GM18526 (cell line): ENCODE data around the gene CAPNS2.

Experiments used
- POLR2A ChIP-seq: IDR thresholded peaks from 3 replicates; pipeline ENCODE4 v1.6.1; 2011; ENCODE audit not compliant: insufficient read length; ENCODE audit errors: extremely low read depth

Gene CAPNS2

DNA sequence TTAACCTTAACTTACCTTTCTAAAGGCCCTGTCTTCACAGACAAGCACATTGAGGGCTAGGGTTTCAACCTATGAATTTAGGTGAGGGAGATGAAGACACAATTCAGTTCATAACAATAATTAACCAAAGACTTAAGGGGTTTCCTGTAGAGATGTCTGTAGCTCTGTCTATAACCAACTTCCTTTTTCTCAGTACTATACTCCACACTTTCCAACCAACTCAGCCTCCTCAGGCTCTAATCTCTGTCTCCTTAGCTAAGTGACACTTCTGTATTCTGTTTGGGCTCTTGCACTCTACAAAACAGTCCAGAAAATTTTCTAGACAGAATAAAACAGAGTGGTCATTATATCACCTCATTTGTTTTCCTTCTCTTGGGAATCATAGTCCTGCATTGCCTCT lies 25.8 kb downstream of the CAPNS2 start:
- no peak for TF ChIP-seq POLR2A

DNA sequence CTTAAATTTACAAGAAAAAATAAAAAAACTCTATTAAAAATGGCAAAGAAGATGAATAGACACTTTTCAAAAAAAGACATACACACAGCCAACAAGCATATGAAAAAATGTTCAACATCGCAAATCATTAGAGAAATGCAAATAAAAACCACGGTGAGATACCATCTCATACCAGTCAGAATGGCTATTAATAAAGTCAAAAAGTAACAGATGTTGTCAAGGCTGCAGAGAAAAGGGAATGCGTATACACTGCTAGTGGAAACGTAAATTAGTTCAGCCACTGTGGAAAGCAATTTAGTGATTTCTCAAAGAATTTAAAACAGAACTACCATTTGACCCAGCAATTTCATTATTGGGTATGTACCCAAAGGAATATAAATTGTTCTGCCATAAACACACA lies 31.4 kb downstream of the CAPNS2 start:
- TF ChIP-seq POLR2A: no peak

DNA sequence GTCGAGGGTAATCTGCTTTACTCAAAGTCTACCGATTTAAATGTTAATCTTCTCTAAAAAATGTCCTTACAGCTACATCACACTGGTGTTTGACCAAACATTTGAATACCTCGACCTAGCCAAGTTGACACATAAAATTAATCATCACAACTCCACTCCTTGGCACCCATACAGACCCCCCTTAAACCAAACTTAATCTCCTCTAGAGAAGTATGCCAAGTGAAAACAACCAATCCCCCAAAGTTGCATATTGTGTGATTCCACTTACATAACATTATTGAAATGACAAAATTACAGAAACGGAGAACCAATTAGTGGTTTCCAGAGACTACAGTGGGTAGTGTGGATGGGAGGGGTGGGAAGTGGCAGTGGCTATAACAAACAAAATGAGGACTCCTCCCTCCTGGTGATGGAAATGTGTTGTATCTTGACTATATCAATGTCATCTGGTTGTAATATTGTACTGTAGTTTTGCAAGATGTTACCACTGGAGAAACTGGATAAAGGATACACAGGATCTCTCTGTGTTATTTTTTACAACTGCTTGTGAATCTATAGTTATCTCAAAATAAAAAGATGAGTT lies 39.4 kb downstream of the CAPNS2 start:
- TF ChIP-seq POLR2A: no peak

DNA sequence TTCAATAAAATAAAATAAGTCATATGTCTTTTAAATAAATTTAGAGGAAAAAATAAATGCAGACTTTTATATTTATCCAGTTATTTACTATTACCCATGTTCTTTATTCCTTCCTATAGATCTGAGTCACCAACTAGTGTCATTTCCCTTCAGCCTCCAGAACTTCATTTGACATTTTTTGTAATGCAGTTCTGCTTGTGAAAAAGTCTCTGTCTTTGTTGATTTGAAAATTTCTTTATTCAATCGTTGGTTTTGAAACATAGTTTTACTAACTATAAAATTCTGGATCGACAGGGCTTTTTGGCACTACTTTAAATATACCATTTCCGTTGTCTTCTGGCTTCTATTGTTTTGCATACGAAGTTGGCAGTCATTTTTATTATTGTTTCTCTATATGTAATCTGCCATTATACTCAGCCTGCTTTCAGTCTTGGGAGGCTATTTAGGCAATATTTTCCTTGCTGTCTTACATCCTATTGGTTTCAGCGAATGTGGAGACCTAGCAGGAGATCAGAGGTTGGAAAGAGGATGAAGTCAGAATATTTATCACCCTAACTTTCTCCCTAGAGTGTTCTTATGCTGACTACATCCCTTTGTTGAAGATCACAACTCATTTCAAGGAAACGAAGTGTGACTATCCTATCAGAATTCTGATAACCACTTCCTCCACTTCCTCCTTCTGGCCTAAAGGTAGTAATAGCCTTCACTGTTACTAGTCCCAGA lies 47.3 kb downstream of the CAPNS2 start:
- no peak for TF ChIP-seq POLR2A

DNA sequence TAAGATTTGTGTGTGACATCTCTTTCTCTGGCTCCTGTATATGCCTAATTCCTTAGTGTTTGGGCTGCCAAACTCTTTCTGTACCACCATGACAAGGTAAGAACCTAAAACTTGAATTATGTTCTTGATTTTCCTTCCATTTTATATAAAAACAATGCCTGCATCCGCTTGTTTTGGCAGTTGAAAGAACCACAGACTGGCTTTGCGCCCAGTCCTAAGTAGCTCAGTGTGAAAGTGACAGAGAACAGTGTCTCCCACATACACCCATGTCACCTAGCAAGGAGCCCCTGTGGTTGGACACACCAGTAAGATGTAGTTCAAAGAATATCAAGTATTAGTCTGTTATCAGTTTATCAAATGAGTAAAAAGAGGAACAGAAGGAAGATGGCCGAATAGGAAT lies 48.6 kb downstream of the CAPNS2 start:
- no peak for TF ChIP-seq POLR2A
